DOHH2 (cell line): ENCODE results near the gene ITPR1.

Experiments
- H3F3A ChIP-seq: fragments of 200-600 bp; sonication (generic), shearing (Covaris generic); 2 replicates; pipeline ENCODE4 v1.6.0; 2016; ENCODE audit warnings: antibody characterized with exemption, mild to moderate bottlenecking; ENCODE audit not compliant: control insufficient read depth, insufficient read depth
- H3K27ac ChIP-seq: fragments of 200-600 bp; sonication (generic); 2 replicates; pipeline ENCODE4 v1.5.1; 2014; ENCODE audit warnings: low read depth, mild to moderate bottlenecking, low read length, moderate library complexity
- H3K27me3 ChIP-seq: fragments of 200-600 bp; sonication (generic); 2 replicates; pipeline ENCODE4 v1.6.1; 2014; ENCODE audit warnings: mild to moderate bottlenecking, low read length, mixed read lengths; ENCODE audit not compliant: control insufficient read depth
- H3K36me3 ChIP-seq: fragments of 200-600 bp; sonication (generic); 2 replicates; pipeline ENCODE4 v1.6.1; 2014; ENCODE audit warnings: mild to moderate bottlenecking, low read length, moderate library complexity, mixed read lengths; ENCODE audit not compliant: control insufficient read depth
- H3K4me1 ChIP-seq: fragments of 200-600 bp; sonication (generic); 2 replicates; pipeline ENCODE4 v1.6.1; 2014; ENCODE audit warnings: mild to moderate bottlenecking, low read length, mixed read lengths; ENCODE audit not compliant: control insufficient read depth
- H3K4me2 ChIP-seq: fragments of 200-600 bp; sonication (generic); 2 replicates; pipeline ENCODE4 v1.6.0; 2014; ENCODE audit warnings: mild to moderate bottlenecking, low read length, moderate library complexity
- H3K4me3 ChIP-seq: fragments of 200-600 bp; sonication (generic); 2 replicates; pipeline ENCODE4 v1.5.1; 2014; ENCODE audit warnings: mild to moderate bottlenecking, low read length, mixed read lengths
- H3K79me2 ChIP-seq: fragments of 200-600 bp; sonication (generic); 2 replicates; pipeline ENCODE4 v1.6.1; 2014; ENCODE audit warnings: mild to moderate bottlenecking, low read length, mixed read lengths; ENCODE audit not compliant: control insufficient read depth
- H3K9me2 ChIP-seq: fragments of 200-600 bp; sonication (generic); replicated peaks from 2 replicates; pipeline ENCODE4 v1.6.1; 2014; ENCODE audit warnings: mild to moderate bottlenecking, low read length, mixed read lengths; ENCODE audit not compliant: control insufficient read depth
- H3K9me3 ChIP-seq: fragments of 200-600 bp; sonication (generic); 2 replicates; pipeline ENCODE4 v1.6.1; 2014; ENCODE audit warnings: antibody characterized with exemption, low read length, mixed read lengths; ENCODE audit not compliant: control insufficient read depth, insufficient read depth
- H4K20me1 ChIP-seq: fragments of 200-600 bp; sonication (generic); 2 replicates; pipeline ENCODE4 v1.6.0; 2014; ENCODE audit warnings: low read depth, mild to moderate bottlenecking, antibody characterized with exemption, low read length, moderate library complexity; ENCODE audit not compliant: control insufficient read depth, insufficient read depth
- CTCF ChIP-seq: fragments of 200-600 bp; sonication (generic); IDR thresholded peaks from one replicate; pipeline ENCODE4 v1.5.1; 2014; ENCODE audit warnings: antibody characterized with exemption, mild to moderate bottlenecking, low read depth, low read length; ENCODE audit not compliant: poor library complexity, severe bottlenecking
- EZH2phosphoT487 ChIP-seq: fragments of 200-600 bp; sonication (generic); IDR thresholded peaks from 2 replicates; pipeline ENCODE4 v1.6.1; 2017; ENCODE audit warnings: borderline replicate concordance, mild to moderate bottlenecking, antibody characterized with exemption, low read length, moderate library complexity, mixed read lengths

The ITPR1 gene

GRCh38 chr3:4846543-4846942 lies 353.4 kb downstream of the ITPR1 start:
- H3K79me2 ChIP-seq, result no peaks in the 10 kb centered on the region
- peaks cover 2% of the 10 kb centered on the region; the same call in 1 of the 2 replicates for H3K4me1 ChIP-seq
- no peaks in the 10 kb centered on the region for H3K9me3 ChIP-seq
- H3K27ac ChIP-seq, result no peak overlapping the region
- H3K27me3 ChIP-seq, result no peaks in the 10 kb centered on the region
- no peak for TF ChIP-seq CTCF
- TF ChIP-seq EZH2phosphoT487, result no peak
- no peaks in the 10 kb centered on the region for H3F3A ChIP-seq
- no peak overlapping the region for H3K4me3 ChIP-seq
- H3K36me3 ChIP-seq, result no peaks in the 10 kb centered on the region
- no peaks in the 10 kb centered on the region for H4K20me1 ChIP-seq
- H3K4me2 ChIP-seq, result no peak overlapping the region
- no peaks in the 10 kb centered on the region for H3K9me2 ChIP-seq

GRCh38 chr3:4848176-4848825 lies 355.2 kb downstream of the ITPR1 start:
- H3K36me3 ChIP-seq, result no peaks in the 10 kb centered on the region

GRCh38 chr3:4849136-4849535 lies 356.0 kb downstream of the ITPR1 start:
- Histone ChIP-seq H3K4me3 (no peak overlapping the region), H3K9me3 (no peaks in the 10 kb centered on the region), H3K27ac (no peak overlapping the region), H3K36me3 (no peaks in the 10 kb centered on the region), H3K27me3 (no peaks in the 10 kb centered on the region), H3K4me1 (peaks cover 2% of the 10 kb centered on the region; the same call in 1 of the 2 replicates), H3K9me2 (no peaks in the 10 kb centered on the region), H4K20me1 (no peaks in the 10 kb centered on the region), H3K79me2 (no peaks in the 10 kb centered on the region), H3F3A (no peaks in the 10 kb centered on the region), H3K4me2 (no peak overlapping the region)
- no peak for TF ChIP-seq EZH2phosphoT487
- no peak for TF ChIP-seq CTCF

More at GRCh38 chr3:4848176-4848825, 355.2 kb downstream of the ITPR1 start:
- Histone ChIP-seq H3K4me3 (no peak overlapping the region), H3K9me3 (no peaks in the 10 kb centered on the region), H3K4me2 (no peak overlapping the region), H3K9me2 (no peaks in the 10 kb centered on the region), H3F3A (no peaks in the 10 kb centered on the region), H3K4me1 (peaks cover 2% of the 10 kb centered on the region; the same call in 1 of the 2 replicates), H3K27me3 (no peaks in the 10 kb centered on the region), H3K79me2 (no peaks in the 10 kb centered on the region), H4K20me1 (no peaks in the 10 kb centered on the region), H3K27ac (no peak overlapping the region)
- TF ChIP-seq CTCF, result no peak
- no peak for TF ChIP-seq EZH2phosphoT487
